Measurements from ENCODE around the gene MYO5A.
"Not testable (repeated sequence)": the region's sequence is repeated elsewhere in the genome, so short reads cannot be mapped to it uniquely, and the experiment has no call there.

Gene MYO5A

GRCh38 chr15:52528564-52529340, at the start of gene MYO5A:
TSS of gene MYO5A (minus strand) at chr15:52528880. CDS start at chr15:52528806, 74 bp downstream.
- Histone ChIP-seq H3K4me3 (ENCODE audit: low read length in 2 of 2) (peak within 1 kb of the TSS; percentile 74 to 82), H3K9me3 (ENCODE audit: control insufficient read depth in 2 of 2, low read length in 2 of 2) (no peaks in the 10 kb centered on the region), H3K27ac (ENCODE audit: low read length) (peak within 1 kb of the TSS; percentile 66), H3K27me3 (ENCODE audit: control insufficient read depth in 1 of 2, insufficient read depth in 2 of 2, low read length in 2 of 2) (no peaks in the 10 kb centered on the region), H3K4me1 (ENCODE audit: control insufficient read depth, insufficient read depth, low read length) (peaks cover 17% of the 10 kb centered on the region), H3K36me3 (ENCODE audit: control insufficient read depth in 2 of 2, insufficient read depth in 2 of 2, low read length in 2 of 2) (no peaks in the 10 kb centered on the region), H3K9ac (ENCODE audit: low read length in 2 of 2) (peak within 1 kb of the TSS; percentile 67 to 87)

- no peaks in the 10 kb centered on the region for H3K9me3 ChIP-seq (ENCODE audit: control insufficient read depth in 2 of 2, low read length in 2 of 2)
- no peak overlapping the region for H3K9ac ChIP-seq (ENCODE audit: low read length in 2 of 2)
- H3K4me3 ChIP-seq (ENCODE audit: low read length in 2 of 2), result no peak overlapping the region
- H3K4me1 ChIP-seq (ENCODE audit: control insufficient read depth, insufficient read depth, low read length), result no peaks in the 10 kb centered on the region
- H3K36me3 ChIP-seq (ENCODE audit: control insufficient read depth in 2 of 2, insufficient read depth in 2 of 2, low read length in 2 of 2), result peaks cover 0 to under 1% of the 10 kb centered on the region in 2 donors
- no peak overlapping the region for H3K27ac ChIP-seq (ENCODE audit: low read length)
- no peaks in the 10 kb centered on the region for H3K27me3 ChIP-seq (ENCODE audit: control insufficient read depth in 1 of 2, insufficient read depth in 2 of 2, low read length in 2 of 2)
Measured at GRCh38 chr15:52576692-52577091, 48.0 kb upstream of the MYO5A start.

GRCh38 chr15:52575573-52575972, 46.9 kb upstream of the MYO5A start:
- H3K36me3 ChIP-seq (ENCODE audit: control insufficient read depth in 2 of 2, insufficient read depth in 2 of 2, low read length in 2 of 2); H3K9me3 ChIP-seq (ENCODE audit: control insufficient read depth in 2 of 2, low read length in 2 of 2); H3K4me3 ChIP-seq (ENCODE audit: low read length in 2 of 2); H3K27me3 ChIP-seq (ENCODE audit: control insufficient read depth in 1 of 2, insufficient read depth in 2 of 2, low read length in 2 of 2); H3K27ac ChIP-seq (ENCODE audit: low read length); H3K9ac ChIP-seq (ENCODE audit: low read length in 2 of 2); H3K4me1 ChIP-seq (ENCODE audit: control insufficient read depth, insufficient read depth, low read length): not testable (repeated sequence)

GRCh38 chr15:52575072-52575471, 46.4 kb upstream of the MYO5A start:
- H3K27ac ChIP-seq (ENCODE audit: low read length), result no peak overlapping the region
- H3K9ac ChIP-seq (ENCODE audit: low read length in 2 of 2), result no peak overlapping the region
- no peak overlapping the region for H3K4me3 ChIP-seq (ENCODE audit: low read length in 2 of 2)
- H3K27me3 ChIP-seq (ENCODE audit: control insufficient read depth in 1 of 2, insufficient read depth in 2 of 2, low read length in 2 of 2), result no peaks in the 10 kb centered on the region
- no peaks in the 10 kb centered on the region for H3K9me3 ChIP-seq (ENCODE audit: control insufficient read depth in 2 of 2, low read length in 2 of 2)
- no peaks in the 10 kb centered on the region for H3K36me3 ChIP-seq (ENCODE audit: control insufficient read depth in 2 of 2, insufficient read depth in 2 of 2, low read length in 2 of 2)
- no peaks in the 10 kb centered on the region for H3K4me1 ChIP-seq (ENCODE audit: control insufficient read depth, insufficient read depth, low read length)

- not testable (repeated sequence) for H3K27me3 ChIP-seq (ENCODE audit: control insufficient read depth in 1 of 2, insufficient read depth in 2 of 2, low read length in 2 of 2); H3K4me1 ChIP-seq (ENCODE audit: control insufficient read depth, insufficient read depth, low read length)
Measured at GRCh38 chr15:52574623-52575022, 45.9 kb upstream of the MYO5A start.

GRCh38 chr15:52568601-52569585, 40.2 kb upstream of the MYO5A start, which contains the start of gene ARPP19:
TSS of gene ARPP19 (minus strand) at chr15:52569030. CDS start at chr15:52568892, 138 bp downstream.
- Histone ChIP-seq H3K27me3 (ENCODE audit: control insufficient read depth in 1 of 2, insufficient read depth in 2 of 2, low read length in 2 of 2) (no peaks in the 10 kb centered on the region), H3K36me3 (ENCODE audit: control insufficient read depth in 2 of 2, insufficient read depth in 2 of 2, low read length in 2 of 2) (no peaks in the 10 kb centered on the region), H3K9me3 (ENCODE audit: control insufficient read depth in 2 of 2, low read length in 2 of 2) (no peaks in the 10 kb centered on the region), H3K27ac (ENCODE audit: low read length) (peak within 1 kb of the TSS; percentile 89), H3K4me3 (ENCODE audit: low read length in 2 of 2) (peak within 1 kb of the TSS; percentile 66 to 94), H3K4me1 (ENCODE audit: control insufficient read depth, insufficient read depth, low read length) (peaks cover 20% of the 10 kb centered on the region), H3K9ac (ENCODE audit: low read length in 2 of 2) (peak within 1 kb of the TSS; percentile 95 to 97)

More at GRCh38 chr15:52574623-52575022, 45.9 kb upstream of the MYO5A start:
- not testable (repeated sequence) for H3K4me3 ChIP-seq (ENCODE audit: low read length in 2 of 2); H3K36me3 ChIP-seq (ENCODE audit: control insufficient read depth in 2 of 2, insufficient read depth in 2 of 2, low read length in 2 of 2); H3K9me3 ChIP-seq (ENCODE audit: control insufficient read depth in 2 of 2, low read length in 2 of 2); H3K9ac ChIP-seq (ENCODE audit: low read length in 2 of 2); H3K27ac ChIP-seq (ENCODE audit: low read length)

- Histone ChIP-seq H3K36me3 (ENCODE audit: control insufficient read depth in 2 of 2, insufficient read depth in 2 of 2, low read length in 2 of 2) (no peaks in the 10 kb centered on the region), H3K9me3 (ENCODE audit: control insufficient read depth in 2 of 2, low read length in 2 of 2) (no peaks in the 10 kb centered on the region), H3K9ac (ENCODE audit: low read length in 2 of 2) (peak overlapping the region; percentile 95 to 97), H3K27me3 (ENCODE audit: control insufficient read depth in 1 of 2, insufficient read depth in 2 of 2, low read length in 2 of 2) (no peaks in the 10 kb centered on the region), H3K4me1 (ENCODE audit: control insufficient read depth, insufficient read depth, low read length) (peaks cover 20% of the 10 kb centered on the region), H3K4me3 (ENCODE audit: low read length in 2 of 2) (peak overlapping the region; percentile 66 to 94), H3K27ac (ENCODE audit: low read length) (peak overlapping the region; percentile 89)
Measured at GRCh38 chr15:52567871-52568600, 39.4 kb upstream of the MYO5A start.

- H3K9ac ChIP-seq (ENCODE audit: low read length in 2 of 2), result peak overlapping the region in 1 of 2 donors; percentile 95
Measured at GRCh38 chr15:52566889-52567288, 38.2 kb upstream of the MYO5A start.

GRCh38 chr15:52565417-52566358, 37.0 kb upstream of the MYO5A start:
- not testable (repeated sequence) for H3K9me3 ChIP-seq (ENCODE audit: control insufficient read depth in 2 of 2, low read length in 2 of 2); H3K9ac ChIP-seq (ENCODE audit: low read length in 2 of 2); H3K36me3 ChIP-seq (ENCODE audit: control insufficient read depth in 2 of 2, insufficient read depth in 2 of 2, low read length in 2 of 2); H3K4me3 ChIP-seq (ENCODE audit: low read length in 2 of 2); H3K27ac ChIP-seq (ENCODE audit: low read length); H3K27me3 ChIP-seq (ENCODE audit: control insufficient read depth in 1 of 2, insufficient read depth in 2 of 2, low read length in 2 of 2)
- H3K4me1 ChIP-seq (ENCODE audit: control insufficient read depth, insufficient read depth, low read length), result peaks cover 23% of the 10 kb centered on the region

More at GRCh38 chr15:52566889-52567288, 38.2 kb upstream of the MYO5A start:
- no peaks in the 10 kb centered on the region for H3K9me3 ChIP-seq (ENCODE audit: control insufficient read depth in 2 of 2, low read length in 2 of 2)
- peak overlapping the region; percentile 66 to 94 for H3K4me3 ChIP-seq (ENCODE audit: low read length in 2 of 2)
- no peaks in the 10 kb centered on the region for H3K27me3 ChIP-seq (ENCODE audit: control insufficient read depth in 1 of 2, insufficient read depth in 2 of 2, low read length in 2 of 2)
- H3K27ac ChIP-seq (ENCODE audit: low read length), result no peak overlapping the region
- H3K36me3 ChIP-seq (ENCODE audit: control insufficient read depth in 2 of 2, insufficient read depth in 2 of 2, low read length in 2 of 2), result no peaks in the 10 kb centered on the region
- peaks cover 20% of the 10 kb centered on the region for H3K4me1 ChIP-seq (ENCODE audit: control insufficient read depth, insufficient read depth, low read length)
